GM23338 (cell line): ENCODE data around the gene TLCD3A. TPM values are rescaled to one million over a fixed set of nuclear protein-coding genes. Genes with fewer than 3 reads are reported as not detected.

Source experiments
- ATAC-seq: fragments of 200-7000 bp; cut with Tn5 transposase; 3 replicates; pipeline ENCODE4 v1.9.1; 2020
- DNase-seq: peaks from one replicate; pipeline ENCODE4 v3.0.0-alpha.2; 2015; ENCODE audit warnings: low spot score
- H2AFZ ChIP-seq: fragments of 200-600 bp; sonication (generic); 2 replicates; pipeline ENCODE4 v1.8.0; 2016; ENCODE audit warnings: antibody characterized with exemption, mild to moderate bottlenecking, moderate library complexity
- H3F3A ChIP-seq: fragments of 200-600 bp; sonication (generic); replicated peaks from 2 replicates; pipeline ENCODE4 v1.8.0; 2017; ENCODE audit warnings: antibody characterized with exemption, mixed run types, low read depth
- H3K27ac ChIP-seq: fragments of 200-600 bp; sonication (generic); 2 replicates; pipeline ENCODE4 v1.6.1; 2016; ENCODE audit warnings: low read depth
- H3K27me3 ChIP-seq: fragments of 200-600 bp; sonication (generic); 2 replicates; pipeline ENCODE4 v1.8.0; 2016; ENCODE audit warnings: mild to moderate bottlenecking, mixed run types, moderate library complexity; ENCODE audit not compliant: insufficient read depth
- H3K36me3 ChIP-seq: fragments of 200-600 bp; sonication (generic); 2 replicates; pipeline ENCODE4 v1.8.0; 2016; ENCODE audit warnings: mild to moderate bottlenecking; ENCODE audit not compliant: insufficient read depth
- H3K4me1 ChIP-seq: fragments of 200-600 bp; sonication (generic); 2 replicates; pipeline ENCODE4 v1.8.0; 2016; ENCODE audit warnings: mild to moderate bottlenecking, moderate library complexity; ENCODE audit not compliant: insufficient read depth
- H3K4me2 ChIP-seq: fragments of 200-600 bp; sonication (generic); 2 replicates; pipeline ENCODE4 v1.7.1; 2017; ENCODE audit warnings: mixed run types
- H3K4me3 ChIP-seq: fragments of 200-600 bp; sonication (generic); 2 replicates; pipeline ENCODE4 v1.6.1; 2016; ENCODE audit warnings: mixed run types
- H3K79me2 ChIP-seq: fragments of 200-600 bp; sonication (generic); replicated peaks from 2 replicates; pipeline ENCODE4 v1.8.0; 2017; ENCODE audit warnings: mild to moderate bottlenecking; ENCODE audit not compliant: insufficient read depth
- H3K9me2 ChIP-seq: fragments of 200-600 bp; sonication (generic); 2 replicates; pipeline ENCODE4 v1.8.0; 2017; ENCODE audit not compliant: insufficient read depth
- H4K20me1 ChIP-seq: fragments of 200-600 bp; sonication (generic); replicated peaks from 2 replicates; pipeline ENCODE4 v1.8.0; 2017; ENCODE audit warnings: mild to moderate bottlenecking; ENCODE audit not compliant: insufficient read depth
- H3K27ac Mint-ChIP-seq: 2 replicates; pipeline ENCODE4 v1.8.0; 2020; ENCODE audit warnings: inconsistent platforms, mild to moderate bottlenecking, moderate library complexity, mixed read lengths
- H3K27me3 Mint-ChIP-seq: 3 replicates; pipeline ENCODE4 v1.8.0; 2022; ENCODE audit warnings: low read depth, mild to moderate bottlenecking, moderate library complexity, mixed read lengths, inconsistent platforms; ENCODE audit not compliant: insufficient read depth, poor library complexity
- H3K36me3 Mint-ChIP-seq: 3 replicates; pipeline ENCODE4 v1.8.0; 2021; ENCODE audit warnings: low read depth, mild to moderate bottlenecking, inconsistent platforms, moderate library complexity, mixed read lengths
- H3K4me1 Mint-ChIP-seq: 3 replicates; pipeline ENCODE4 v1.8.0; 2020; ENCODE audit warnings: mild to moderate bottlenecking, inconsistent platforms, mixed read lengths
- H3K4me3 Mint-ChIP-seq: 3 replicates; pipeline ENCODE4 v1.8.0; 2021; ENCODE audit warnings: moderate library complexity, mild to moderate bottlenecking, inconsistent platforms, mixed read lengths
- H3K9me3 Mint-ChIP-seq: 3 replicates; pipeline ENCODE4 v1.8.0; 2020; ENCODE audit warnings: moderate library complexity, mild to moderate bottlenecking, inconsistent platforms, mixed read lengths
- EZH2phosphoT487 ChIP-seq: fragments of 200-600 bp; sonication (generic); IDR thresholded peaks from one replicate; pipeline ENCODE4 v1.8.1; 2018; ENCODE audit warnings: antibody characterized with exemption; ENCODE audit not compliant: unreplicated experiment
- JUNB ChIP-seq: IDR thresholded peaks from one replicate; pipeline ENCODE4 v1.6.1; 2016; ENCODE audit warnings: antibody characterized with exemption; ENCODE audit not compliant: unreplicated experiment
- NANOG ChIP-seq: IDR thresholded peaks from 2 replicates; pipeline ENCODE4 v1.6.1; 2016; ENCODE audit warnings: antibody characterized with exemption, borderline replicate concordance
- POLR2AphosphoS5 ChIP-seq: IDR thresholded peaks from 2 replicates; pipeline ENCODE4 v1.6.1; 2016; ENCODE audit warnings: antibody characterized with exemption, low read depth
- ZNF331 ChIP-seq: fragments of 250-450 bp; sonication (Bioruptor Pico); IDR thresholded peaks from 2 replicates; pipeline ENCODE4 v1.5.0; 2020; ENCODE audit warnings: low read depth, mild to moderate bottlenecking, moderate library complexity
- polyA plus RNA-seq: library from polyadenylated mRNA; unstranded; fragments of >200 nt; fragmentation: Nextera tagmentation; extraction: Ambion mirVana; gene quantifications from 2 replicates; pipeline ENCODE4 v1.2.1, GENCODE V29; 2016
- total RNA-seq: library from RNA; depleted of rRNA; stranded (reverse); fragments of >200 nt; shearing (Covaris generic); gene quantifications from 2 replicates; pipeline ENCODE4 v1.2.3, GENCODE V29; 2014
- TF ChIP-seq, protein P1 (sequence below): fragments of 250-450 bp; sonication (Bioruptor Pico); IDR thresholded peaks from 2 replicates; pipeline ENCODE4 v1.5.0; 2020; ENCODE audit warnings: mild to moderate bottlenecking, moderate library complexity
- TF ChIP-seq, protein P2 (sequence below): IDR thresholded peaks from 2 replicates; pipeline ENCODE4 v1.6.1; 2016; ENCODE audit warnings: antibody characterized with exemption

TLCD3A gene
- total and polyA plus RNA-seq, 2 experiments from 2014 or later = 10.3 to 21.1 TPM

DNA sequence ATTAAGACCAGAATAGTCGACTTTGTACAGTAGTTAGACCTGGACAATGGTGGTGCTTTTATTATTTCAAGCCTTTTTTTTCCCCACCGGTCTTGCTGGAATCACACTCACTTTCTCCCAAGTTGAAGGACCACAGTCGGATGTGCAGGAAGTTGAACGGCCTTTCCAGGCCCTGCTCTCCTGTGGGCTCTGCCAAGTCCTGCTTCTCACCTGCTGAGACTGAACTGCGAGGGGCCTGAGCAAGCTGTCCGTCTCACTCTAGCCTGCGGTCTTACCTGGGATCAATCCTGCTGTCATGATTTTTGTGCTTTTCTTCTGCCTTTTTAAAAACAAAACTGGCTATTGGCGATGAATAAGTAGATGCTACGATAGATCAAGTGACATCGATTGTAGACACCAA lies 1.3 kb downstream of the TLCD3A start (continued):
- TF ChIP-seq, protein P1, sequence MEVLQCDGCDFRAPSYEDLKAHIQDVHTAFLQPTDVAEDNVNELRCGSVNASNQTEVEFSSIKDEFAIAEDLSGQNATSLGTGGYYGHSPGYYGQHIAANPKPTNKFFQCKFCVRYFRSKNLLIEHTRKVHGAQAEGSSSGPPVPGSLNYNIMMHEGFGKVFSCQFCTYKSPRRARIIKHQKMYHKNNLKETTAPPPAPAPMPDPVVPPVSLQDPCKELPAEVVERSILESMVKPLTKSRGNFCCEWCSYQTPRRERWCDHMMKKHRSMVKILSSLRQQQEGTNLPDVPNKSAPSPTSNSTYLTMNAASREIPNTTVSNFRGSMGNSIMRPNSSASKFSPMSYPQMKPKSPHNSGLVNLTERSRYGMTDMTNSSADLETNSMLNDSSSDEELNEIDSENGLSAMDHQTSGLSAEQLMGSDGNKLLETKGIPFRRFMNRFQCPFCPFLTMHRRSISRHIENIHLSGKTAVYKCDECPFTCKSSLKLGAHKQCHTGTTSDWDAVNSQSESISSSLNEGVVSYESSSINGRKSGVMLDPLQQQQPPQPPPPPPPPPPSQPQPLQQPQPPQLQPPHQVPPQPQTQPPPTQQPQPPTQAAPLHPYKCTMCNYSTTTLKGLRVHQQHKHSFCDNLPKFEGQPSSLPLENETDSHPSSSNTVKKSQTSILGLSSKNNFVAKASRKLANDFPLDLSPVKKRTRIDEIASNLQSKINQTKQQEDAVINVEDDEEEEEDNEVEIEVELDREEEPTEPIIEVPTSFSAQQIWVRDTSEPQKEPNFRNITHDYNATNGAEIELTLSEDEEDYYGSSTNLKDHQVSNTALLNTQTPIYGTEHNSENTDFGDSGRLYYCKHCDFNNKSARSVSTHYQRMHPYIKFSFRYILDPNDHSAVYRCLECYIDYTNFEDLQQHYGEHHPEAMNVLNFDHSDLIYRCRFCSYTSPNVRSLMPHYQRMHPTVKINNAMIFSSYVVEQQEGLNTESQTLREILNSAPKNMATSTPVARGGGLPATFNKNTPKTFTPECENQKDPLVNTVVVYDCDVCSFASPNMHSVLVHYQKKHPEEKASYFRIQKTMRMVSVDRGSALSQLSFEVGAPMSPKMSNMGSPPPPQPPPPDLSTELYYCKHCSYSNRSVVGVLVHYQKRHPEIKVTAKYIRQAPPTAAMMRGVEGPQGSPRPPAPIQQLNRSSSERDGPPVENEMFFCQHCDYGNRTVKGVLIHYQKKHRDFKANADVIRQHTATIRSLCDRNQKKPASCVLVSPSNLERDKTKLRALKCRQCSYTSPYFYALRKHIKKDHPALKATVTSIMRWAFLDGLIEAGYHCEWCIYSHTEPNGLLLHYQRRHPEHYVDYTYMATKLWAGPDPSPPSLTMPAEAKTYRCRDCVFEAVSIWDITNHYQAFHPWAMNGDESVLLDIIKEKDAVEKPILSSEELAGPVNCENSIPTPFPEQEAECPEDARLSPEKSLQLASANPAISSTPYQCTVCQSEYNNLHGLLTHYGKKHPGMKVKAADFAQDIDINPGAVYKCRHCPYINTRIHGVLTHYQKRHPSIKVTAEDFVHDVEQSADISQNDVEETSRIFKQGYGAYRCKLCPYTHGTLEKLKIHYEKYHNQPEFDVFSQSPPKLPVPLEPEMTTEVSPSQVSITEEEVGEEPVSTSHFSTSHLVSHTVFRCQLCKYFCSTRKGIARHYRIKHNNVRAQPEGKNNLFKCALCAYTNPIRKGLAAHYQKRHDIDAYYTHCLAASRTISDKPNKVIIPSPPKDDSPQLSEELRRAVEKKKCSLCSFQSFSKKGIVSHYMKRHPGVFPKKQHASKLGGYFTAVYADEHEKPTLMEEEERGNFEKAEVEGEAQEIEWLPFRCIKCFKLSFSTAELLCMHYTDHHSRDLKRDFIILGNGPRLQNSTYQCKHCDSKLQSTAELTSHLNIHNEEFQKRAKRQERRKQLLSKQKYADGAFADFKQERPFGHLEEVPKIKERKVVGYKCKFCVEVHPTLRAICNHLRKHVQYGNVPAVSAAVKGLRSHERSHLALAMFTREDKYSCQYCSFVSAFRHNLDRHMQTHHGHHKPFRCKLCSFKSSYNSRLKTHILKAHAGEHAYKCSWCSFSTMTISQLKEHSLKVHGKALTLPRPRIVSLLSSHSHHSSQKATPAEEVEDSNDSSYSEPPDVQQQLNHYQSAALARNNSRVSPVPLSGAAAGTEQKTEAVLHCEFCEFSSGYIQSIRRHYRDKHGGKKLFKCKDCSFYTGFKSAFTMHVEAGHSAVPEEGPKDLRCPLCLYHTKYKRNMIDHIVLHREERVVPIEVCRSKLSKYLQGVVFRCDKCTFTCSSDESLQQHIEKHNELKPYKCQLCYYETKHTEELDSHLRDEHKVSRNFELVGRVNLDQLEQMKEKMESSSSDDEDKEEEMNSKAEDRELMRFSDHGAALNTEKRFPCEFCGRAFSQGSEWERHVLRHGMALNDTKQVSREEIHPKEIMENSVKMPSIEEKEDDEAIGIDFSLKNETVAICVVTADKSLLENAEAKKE (CRISPR knock-in tag) = no peak
- no peak for TF ChIP-seq POLR2AphosphoS5
- no peak for TF ChIP-seq EZH2phosphoT487
- TF ChIP-seq, protein P2, sequence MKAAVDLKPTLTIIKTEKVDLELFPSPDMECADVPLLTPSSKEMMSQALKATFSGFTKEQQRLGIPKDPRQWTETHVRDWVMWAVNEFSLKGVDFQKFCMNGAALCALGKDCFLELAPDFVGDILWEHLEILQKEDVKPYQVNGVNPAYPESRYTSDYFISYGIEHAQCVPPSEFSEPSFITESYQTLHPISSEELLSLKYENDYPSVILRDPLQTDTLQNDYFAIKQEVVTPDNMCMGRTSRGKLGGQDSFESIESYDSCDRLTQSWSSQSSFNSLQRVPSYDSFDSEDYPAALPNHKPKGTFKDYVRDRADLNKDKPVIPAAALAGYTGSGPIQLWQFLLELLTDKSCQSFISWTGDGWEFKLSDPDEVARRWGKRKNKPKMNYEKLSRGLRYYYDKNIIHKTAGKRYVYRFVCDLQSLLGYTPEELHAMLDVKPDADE = no peak

DNA sequence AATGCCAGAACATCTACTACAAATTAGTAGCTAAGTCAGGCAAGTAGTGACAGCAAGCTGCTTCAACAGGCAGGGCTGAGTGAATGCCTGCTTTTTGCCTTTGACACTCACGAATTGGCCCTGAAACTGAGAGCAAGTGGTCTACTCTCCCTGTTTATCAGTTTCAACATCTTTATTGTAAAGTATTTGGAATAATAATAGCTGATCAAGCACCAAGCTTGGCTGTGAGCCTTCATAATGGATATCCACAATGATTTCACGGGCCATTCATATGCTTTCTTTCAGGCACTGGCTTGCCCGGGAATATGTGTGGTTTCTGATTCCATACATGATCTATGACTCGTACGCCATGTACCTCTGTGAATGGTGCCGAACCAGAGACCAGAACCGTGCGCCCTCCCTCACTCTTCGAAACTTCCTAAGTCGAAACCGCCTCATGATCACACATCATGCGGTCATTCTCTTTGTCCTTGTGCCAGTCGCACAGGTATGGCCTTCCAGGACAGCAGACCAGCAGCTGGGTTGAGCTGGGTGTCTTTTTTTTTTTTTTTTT lies 5.2 kb downstream of the TLCD3A start:
- Histone ChIP-seq H3K4me2 (no peak overlapping the region), H3K9me2 (no peaks in the 10 kb centered on the region), H3K4me3 (no peak overlapping the region), H3K36me3 (peaks cover 12% of the 10 kb centered on the region), H3K27ac (no peak overlapping the region), H3K27me3 (no peaks in the 10 kb centered on the region), H2AFZ (no peak overlapping the region), H3K79me2 (peaks cover 32% of the 10 kb centered on the region), H4K20me1 (peaks cover 16% of the 10 kb centered on the region), H3F3A (0 out of 2 replicates have a peak, but pooled peaks cover 13% of the 10 kb centered on the region), H3K4me1 (peaks cover 7% of the 10 kb centered on the region; the same call in 1 of the 2 replicates)
- DNase-seq = no peak
- peaks cover 13% of the 10 kb centered on the region for H3K4me1 Mint-ChIP-seq
- no peak overlapping the region for H3K4me3 Mint-ChIP-seq
- ATAC-seq = no peak
- H3K36me3 Mint-ChIP-seq = peaks cover 84% of the 10 kb centered on the region
- no peak overlapping the region for H3K27ac Mint-ChIP-seq
- no peaks in the 10 kb centered on the region; the same call in 2 of the 3 replicates for H3K9me3 Mint-ChIP-seq
- H3K27me3 Mint-ChIP-seq = peaks cover 17% of the 10 kb centered on the region
- TF ChIP-seq ZNF331 (CRISPR knock-in tag) (no peak), JUNB (no peak), NANOG (no peak)
- TF ChIP-seq, protein P1 (CRISPR knock-in tag) = no peak
